ENCODE data around the gene NRIP1.

- TF ChIP-seq CTCF (IDR thresholded peaks at IDR 0.05; ENCODE audit: low read length): no peak
- TF ChIP-seq EZH2 (optimal IDR thresholded peaks at IDR 0.05; ENCODE audit: low read depth, low read length): no peak
Observed at GRCh38 chr21:15001857-15002606, 62.8 kb downstream of the NRIP1 start.
